ENCODE results near the gene SLC47A2.
A peak's percentile ranks its signal among the peaks of the same experiment; 100 is the strongest.

DNA sequence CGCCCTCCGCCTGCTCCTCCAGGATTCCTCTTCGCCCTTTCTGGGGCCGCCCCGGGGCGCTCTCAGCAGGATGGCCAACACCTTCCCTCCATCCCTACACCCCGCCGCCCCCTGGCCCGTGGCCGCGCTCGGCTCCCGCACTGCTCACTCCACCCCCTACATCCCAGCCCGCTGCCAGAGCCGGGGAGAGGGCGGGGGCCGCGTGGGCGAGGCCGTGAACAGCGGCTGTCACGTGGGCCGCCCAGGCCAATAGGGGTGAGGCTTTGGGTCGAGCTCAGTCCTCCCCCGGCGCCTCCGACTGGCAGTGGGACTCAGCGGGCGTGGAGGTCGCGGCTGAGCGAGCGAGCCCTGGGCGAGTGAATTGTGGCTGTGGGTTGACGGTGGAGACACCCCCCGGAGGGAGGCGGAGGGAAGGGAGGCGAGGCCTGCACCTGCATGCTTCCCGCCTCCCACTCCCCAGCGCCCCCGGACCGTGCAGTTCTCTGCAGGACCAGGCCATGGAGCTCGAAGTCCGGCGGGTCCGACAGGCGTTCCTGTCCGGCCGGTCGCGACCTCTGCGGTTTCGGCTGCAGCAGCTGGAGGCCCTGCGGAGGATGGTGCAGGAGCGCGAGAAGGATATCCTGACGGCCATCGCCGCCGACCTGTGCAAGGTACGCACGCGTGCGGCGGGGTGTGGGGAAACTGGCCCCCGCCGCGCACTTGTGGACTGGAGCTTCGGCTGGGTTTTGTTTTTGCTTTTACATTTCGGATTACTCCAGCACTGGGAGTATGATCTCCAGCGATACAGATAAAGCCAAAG, 67.7 kb downstream of the SLC47A2 start, which contains the start of gene ALDH3A2:
- TF ChIP-seq POLR2A (IDR thresholded peaks at IDR 0.05; ENCODE audit: low read depth) (peak; percentile 87), POLR2AphosphoS5 (IDR thresholded peaks at IDR 0.05) (peak; percentile 93 to 98), EP300 (IDR thresholded peaks at IDR 0.05) (no peak)
- TF ChIP-seq, protein P1, sequence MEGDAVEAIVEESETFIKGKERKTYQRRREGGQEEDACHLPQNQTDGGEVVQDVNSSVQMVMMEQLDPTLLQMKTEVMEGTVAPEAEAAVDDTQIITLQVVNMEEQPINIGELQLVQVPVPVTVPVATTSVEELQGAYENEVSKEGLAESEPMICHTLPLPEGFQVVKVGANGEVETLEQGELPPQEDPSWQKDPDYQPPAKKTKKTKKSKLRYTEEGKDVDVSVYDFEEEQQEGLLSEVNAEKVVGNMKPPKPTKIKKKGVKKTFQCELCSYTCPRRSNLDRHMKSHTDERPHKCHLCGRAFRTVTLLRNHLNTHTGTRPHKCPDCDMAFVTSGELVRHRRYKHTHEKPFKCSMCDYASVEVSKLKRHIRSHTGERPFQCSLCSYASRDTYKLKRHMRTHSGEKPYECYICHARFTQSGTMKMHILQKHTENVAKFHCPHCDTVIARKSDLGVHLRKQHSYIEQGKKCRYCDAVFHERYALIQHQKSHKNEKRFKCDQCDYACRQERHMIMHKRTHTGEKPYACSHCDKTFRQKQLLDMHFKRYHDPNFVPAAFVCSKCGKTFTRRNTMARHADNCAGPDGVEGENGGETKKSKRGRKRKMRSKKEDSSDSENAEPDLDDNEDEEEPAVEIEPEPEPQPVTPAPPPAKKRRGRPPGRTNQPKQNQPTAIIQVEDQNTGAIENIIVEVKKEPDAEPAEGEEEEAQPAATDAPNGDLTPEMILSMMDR (IDR thresholded peaks at IDR 0.05) = peak in 2 of 3 experiments; percentile 24 to 39

All from esophagus muscularis mucosa (tissue), 4 donors.